GM20000 (cell line): ENCODE measurements around the gene HPS3.

Source experiments
- DNase-seq: peaks from one replicate; pipeline ENCODE4 v3.0.0; 2012; ENCODE audit warnings: low spot score
- CTCF ChIP-seq: IDR thresholded peaks from 2 replicates; pipeline ENCODE4 v1.5.1; 2012; ENCODE audit warnings: mild to moderate bottlenecking, control low read depth; ENCODE audit errors: extremely low read depth, missing control alignments

The HPS3 gene

GRCh38 chr3:149167898-149168297 is 38.5 kb downstream of the HPS3 start:
- no peak for TF ChIP-seq CTCF
- DNase-seq = no peak

GRCh38 chr3:149170672-149171071 is 41.2 kb downstream of the HPS3 start:
- no peak for TF ChIP-seq CTCF
- DNase-seq = no peak

GRCh38 chr3:149174901-149175300 is 45.5 kb downstream of the HPS3 start:
- DNase-seq = peak; percentile 15
- TF ChIP-seq CTCF = no peak

GRCh38 chr3:149177122-149177521 is 47.7 kb downstream of the HPS3 start:
- DNase-seq = no peak
- TF ChIP-seq CTCF = no peak

GRCh38 chr3:149179220-149179619 is 49.8 kb downstream of the HPS3 start:
- no peak for DNase-seq
- no peak for TF ChIP-seq CTCF

- TF ChIP-seq CTCF = no peak
- no peak for DNase-seq
Observed at GRCh38 chr3:149180057-149180573, 50.7 kb downstream of the HPS3 start.

GRCh38 chr3:149181182-149181581 is 51.7 kb downstream of the HPS3 start:
- TF ChIP-seq CTCF = no peak
- no peak for DNase-seq

GRCh38 chr3:149186219-149186618 is 56.8 kb downstream of the HPS3 start:
- no peak for DNase-seq

More at GRCh38 chr3:149186219-149186618, 56.8 kb downstream of the HPS3 start:
- TF ChIP-seq CTCF = no peak
